Kidney (tissue), 14 donors: Measurements from ENCODE around the gene SLC6A19. TPM values are rescaled to one million over a fixed set of nuclear protein-coding genes. Genes with fewer than 3 reads are reported as not detected.

Experiments used
- DNase-seq, 5 donors: peaks; one replicate each; pipeline ENCODE4 v3.0.0-alpha.2; 2013 to 2020
- FAIRE-seq: peaks from 2 replicates; lab custom pipeline; 2012; peaks lifted over from hg19 to GRCh38; lab: Jason Lieb, UNC
- H3K27ac ChIP-seq, 2 donors: one replicate each; pipeline ENCODE4 v1.7.0; 2013; ENCODE audit warnings: low read depth in 2 of 2, low read length in 2 of 2, inconsistent platforms in 1 of 2
- H3K27me3 ChIP-seq: one replicate; pipeline ENCODE4 v1.7.1; 2013; ENCODE audit warnings: low read length, inconsistent platforms; ENCODE audit not compliant: control insufficient read depth, insufficient read depth
- H3K36me3 ChIP-seq, 3 donors: one replicate each; pipeline versions ENCODE4 v1.7.0 to v1.7.1; 2013; ENCODE audit warnings: low read length in 3 of 3, control low read depth in 1 of 3, inconsistent platforms in 1 of 3; ENCODE audit not compliant: insufficient read depth in 3 of 3, control insufficient read depth in 2 of 3
- H3K4me1 ChIP-seq, 3 donors: one replicate each; pipeline versions ENCODE4 v1.7.0 to v1.7.1; 2013; ENCODE audit warnings: low read length in 3 of 3, inconsistent platforms in 1 of 3, low read depth in 1 of 3; ENCODE audit not compliant: control insufficient read depth in 2 of 3, insufficient read depth in 2 of 3
- H3K4me3 ChIP-seq, 3 donors: one replicate each; pipeline versions ENCODE4 v1.7.0 to v1.8.1; 2013; ENCODE audit warnings: low read length in 3 of 3, control low read depth in 1 of 3, inconsistent platforms in 1 of 3
- H3K9ac ChIP-seq, 3 donors: one replicate each; pipeline versions ENCODE4 v1.7.0 to v1.7.1; 2013; ENCODE audit warnings: low read length in 3 of 3, control low read depth in 1 of 3, inconsistent platforms in 1 of 3
- H3K9me3 ChIP-seq, 3 donors: one replicate each; pipeline versions ENCODE4 v1.7.0 to v1.7.1; 2013; ENCODE audit warnings: low read length in 3 of 3, control low read depth in 1 of 3, inconsistent platforms in 1 of 3; ENCODE audit not compliant: control insufficient read depth in 2 of 3, insufficient read depth in 1 of 3
- CTCF ChIP-seq: IDR thresholded peaks from 3 replicates; pipeline ENCODE4 v1.5.1; 2012; ENCODE audit warnings: mild to moderate bottlenecking, moderate library complexity, borderline replicate concordance; ENCODE audit not compliant: insufficient read depth; ENCODE audit errors: extremely low read depth
- intact Hi-C: fragments of 100-400 bp; cut with DNase I; formaldehyde crosslinking; loops from one replicate; pipeline ENCODE4 v1.11.1; 2022
- polyA plus RNA-seq: library from polyadenylated mRNA; stranded (reverse); fragments of 350-450 nt; fragmentation: Illumina TruSeq; extraction: RNeasy Lipid Tissue Mini Kit (QIAGEN cat#74804); gene quantifications from one replicate; pipeline ENCODE4 v1.2.3, GENCODE V29; 2014; ENCODE audit warnings: low read depth, low replicate concordance; ENCODE audit not compliant: insufficient read depth
- total RNA-seq: library from RNA; stranded (reverse); fragmentation: NEBNext Ultra II Directional; extraction: Animal tissue kit (Norgen Biotek cat#: 25700); gene quantifications from one replicate; pipeline ENCODE4 v1.2.1, GENCODE V29; 2021
- donor health status: control.
- donor health status: control.
- donor health status: control.
- donor health status: control.
- donor health status: control.
- donor health status: DM: yes; HTN: yes; CAD: no.
- donor health status: Normal renal cell carcinoma (clear cell type).

The SLC6A19 gene
- total and polyA plus RNA-seq, 2 donors from 2014 or later, result 2.2 to 69.3 TPM

DNA sequence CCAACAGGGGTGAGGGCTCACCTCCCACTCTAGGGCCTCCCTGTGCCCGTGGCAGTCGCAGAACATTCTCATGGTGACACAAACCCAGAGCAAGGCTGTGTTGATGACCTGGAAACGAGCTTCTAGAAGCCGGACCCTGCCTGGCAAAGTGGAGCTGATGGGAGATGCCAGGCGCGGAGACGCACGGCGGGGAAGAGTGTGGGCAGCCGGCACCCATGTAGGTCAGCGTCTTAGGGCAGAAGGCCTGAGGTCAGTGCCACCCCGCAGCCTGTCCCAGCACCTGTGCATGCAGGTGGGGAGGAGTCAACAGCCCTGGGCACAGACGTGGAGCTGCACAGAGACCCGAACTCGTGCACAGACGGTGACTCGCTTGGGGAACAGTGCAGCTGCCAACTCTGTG lies 29.2 kb downstream of the SLC6A19 start:
- Histone ChIP-seq H3K36me3 (no peaks in the 10 kb centered on the region), H3K9ac (no peak overlapping the region), H3K27me3 (no peaks in the 10 kb centered on the region), H3K4me3 (no peak overlapping the region), H3K27ac (no peak overlapping the region), H3K9me3 (peaks cover 0 to 4% (median 0%) of the 10 kb centered on the region in 3 donors), H3K4me1 (no peaks in the 10 kb centered on the region)
- DNase-seq, result no peak
- FAIRE-seq, result no peak
- intact Hi-C loops, result no loop called here
- no peak for TF ChIP-seq CTCF

GRCh38 chr5:1231354-1231905 lies 30.0 kb downstream of the SLC6A19 start:
- Histone ChIP-seq H3K36me3 (no peaks in the 10 kb centered on the region), H3K9ac (no peak overlapping the region), H3K9me3 (peaks cover 0 to 4% (median 0%) of the 10 kb centered on the region in 3 donors), H3K4me3 (no peak overlapping the region), H3K27me3 (no peaks in the 10 kb centered on the region), H3K27ac (no peak overlapping the region), H3K4me1 (no peaks in the 10 kb centered on the region)
- FAIRE-seq (no peak), DNase-seq (no peak)
- TF ChIP-seq CTCF, result no peak
- intact Hi-C loops, result no loop called here

- H3K27ac ChIP-seq, result no peak overlapping the region
Measured at GRCh38 chr5:1232780-1233179, 31.4 kb downstream of the SLC6A19 start.

More at GRCh38 chr5:1232780-1233179, 31.4 kb downstream of the SLC6A19 start:
- H3K4me3 ChIP-seq, result no peak overlapping the region
- intact Hi-C loops, result no loop called here
- FAIRE-seq, result no peak
- TF ChIP-seq CTCF, result no peak
- H3K9me3 ChIP-seq, result peaks cover 0 to 4% (median 0%) of the 10 kb centered on the region in 3 donors
- no peak for DNase-seq
- no peaks in the 10 kb centered on the region for H3K36me3 ChIP-seq
- no peaks in the 10 kb centered on the region for H3K27me3 ChIP-seq
- H3K4me1 ChIP-seq, result no peaks in the 10 kb centered on the region
- H3K9ac ChIP-seq, result no peak overlapping the region
